Measurements from ENCODE around the gene COPB2.

COPB2 gene

GRCh38 chr3:139311557-139311956, 77.9 kb downstream of the COPB2 start:
- Histone ChIP-seq H3K4me3 (ENCODE audit: low read length) (no peak overlapping the region), H3K27me3 (ENCODE audit: control insufficient read depth, low read length) (peaks cover 4% of the 10 kb centered on the region), H3K4me1 (ENCODE audit: control insufficient read depth, low read length) (no peaks in the 10 kb centered on the region), H3F3A (ENCODE audit: control insufficient read depth, insufficient read depth) (no peaks in the 10 kb centered on the region), H3K79me2 (ENCODE audit: control insufficient read depth, low read length) (no peaks in the 10 kb centered on the region), H3K9me2 (replicated peaks; ENCODE audit: control insufficient read depth, low read length) (no peaks in the 10 kb centered on the region), H3K36me3 (ENCODE audit: control insufficient read depth, low read length) (no peaks in the 10 kb centered on the region), H4K20me1 (ENCODE audit: control insufficient read depth, insufficient read depth, low read depth, low read length) (no peaks in the 10 kb centered on the region), H3K27ac (ENCODE audit: low read depth, low read length) (no peak overlapping the region), H3K4me2 (ENCODE audit: low read length) (no peak overlapping the region), H3K9me3 (ENCODE audit: control insufficient read depth, insufficient read depth, low read length) (no peaks in the 10 kb centered on the region)
- no peak for TF ChIP-seq EZH2phosphoT487 (IDR thresholded peaks at IDR 0.05; ENCODE audit: borderline replicate concordance, low read length)

- no peaks in the 10 kb centered on the region for H3K4me1 ChIP-seq (ENCODE audit: control insufficient read depth, low read length)
- H3K36me3 ChIP-seq (ENCODE audit: control insufficient read depth, low read length) = no peaks in the 10 kb centered on the region
- no peak overlapping the region for H3K27ac ChIP-seq (ENCODE audit: low read depth, low read length)
- TF ChIP-seq EZH2phosphoT487 (IDR thresholded peaks at IDR 0.05; ENCODE audit: borderline replicate concordance, low read length) (no peak), CTCF (IDR thresholded peaks at IDR 0.05; ENCODE audit: low read depth, low read length, poor library complexity, severe bottlenecking) (no peak)
- H3K9me3 ChIP-seq (ENCODE audit: control insufficient read depth, insufficient read depth, low read length) = no peaks in the 10 kb centered on the region
- H3F3A ChIP-seq (ENCODE audit: control insufficient read depth, insufficient read depth) = no peaks in the 10 kb centered on the region
- no peaks in the 10 kb centered on the region for H3K79me2 ChIP-seq (ENCODE audit: control insufficient read depth, low read length)
- H3K4me2 ChIP-seq (ENCODE audit: low read length) = no peak overlapping the region
- H3K9me2 ChIP-seq (replicated peaks; ENCODE audit: control insufficient read depth, low read length) = no peaks in the 10 kb centered on the region
- no peaks in the 10 kb centered on the region for H4K20me1 ChIP-seq (ENCODE audit: control insufficient read depth, insufficient read depth, low read depth, low read length)
- H3K27me3 ChIP-seq (ENCODE audit: control insufficient read depth, low read length) = peaks cover 4% of the 10 kb centered on the region
- H3K4me3 ChIP-seq (ENCODE audit: low read length) = no peak overlapping the region
These were observed 78.9 kb downstream of the COPB2 start for GRCh38 chr3:139310474-139310933.

- no peaks in the 10 kb centered on the region for H3K79me2 ChIP-seq (ENCODE audit: control insufficient read depth, low read length)
- no peak overlapping the region for H3K27ac ChIP-seq (ENCODE audit: low read depth, low read length)
- peaks cover 4% of the 10 kb centered on the region for H3K27me3 ChIP-seq (ENCODE audit: control insufficient read depth, low read length)
- H3K4me3 ChIP-seq (ENCODE audit: low read length) = no peak overlapping the region
- no peaks in the 10 kb centered on the region for H3K36me3 ChIP-seq (ENCODE audit: control insufficient read depth, low read length)
- H3K9me3 ChIP-seq (ENCODE audit: control insufficient read depth, insufficient read depth, low read length) = no peaks in the 10 kb centered on the region
- H3K9me2 ChIP-seq (replicated peaks; ENCODE audit: control insufficient read depth, low read length) = no peaks in the 10 kb centered on the region
- TF ChIP-seq CTCF (IDR thresholded peaks at IDR 0.05; ENCODE audit: low read depth, low read length, poor library complexity, severe bottlenecking) (no peak), EZH2phosphoT487 (IDR thresholded peaks at IDR 0.05; ENCODE audit: borderline replicate concordance, low read length) (no peak)
- H3K4me1 ChIP-seq (ENCODE audit: control insufficient read depth, low read length) = no peaks in the 10 kb centered on the region
- H3F3A ChIP-seq (ENCODE audit: control insufficient read depth, insufficient read depth) = no peaks in the 10 kb centered on the region
- H4K20me1 ChIP-seq (ENCODE audit: control insufficient read depth, insufficient read depth, low read depth, low read length) = no peaks in the 10 kb centered on the region
- no peak overlapping the region for H3K4me2 ChIP-seq (ENCODE audit: low read length)
These were observed 79.6 kb downstream of the COPB2 start for GRCh38 chr3:139309880-139310279.

GRCh38 chr3:139309061-139309591, 80.3 kb downstream of the COPB2 start:
- H3K27me3 ChIP-seq (ENCODE audit: control insufficient read depth, low read length) = no peaks in the 10 kb centered on the region
- no peaks in the 10 kb centered on the region for H3K9me3 ChIP-seq (ENCODE audit: control insufficient read depth, insufficient read depth, low read length)
- H3K4me1 ChIP-seq (ENCODE audit: control insufficient read depth, low read length) = no peaks in the 10 kb centered on the region
- no peaks in the 10 kb centered on the region for H4K20me1 ChIP-seq (ENCODE audit: control insufficient read depth, insufficient read depth, low read depth, low read length)
- no peak overlapping the region for H3K4me3 ChIP-seq (ENCODE audit: low read length)
- no peaks in the 10 kb centered on the region for H3K36me3 ChIP-seq (ENCODE audit: control insufficient read depth, low read length)
- H3K27ac ChIP-seq (ENCODE audit: low read depth, low read length) = no peak overlapping the region
- H3K9me2 ChIP-seq (replicated peaks; ENCODE audit: control insufficient read depth, low read length) = no peaks in the 10 kb centered on the region
- H3K79me2 ChIP-seq (ENCODE audit: control insufficient read depth, low read length) = no peaks in the 10 kb centered on the region
- H3K4me2 ChIP-seq (ENCODE audit: low read length) = no peak overlapping the region
- no peak for TF ChIP-seq CTCF (IDR thresholded peaks at IDR 0.05; ENCODE audit: low read depth, low read length, poor library complexity, severe bottlenecking)
- TF ChIP-seq EZH2phosphoT487 (IDR thresholded peaks at IDR 0.05; ENCODE audit: borderline replicate concordance, low read length) = no peak
- H3F3A ChIP-seq (ENCODE audit: control insufficient read depth, insufficient read depth) = no peaks in the 10 kb centered on the region
